IMR-90 (cell line): ENCODE results near the gene GABBR2.

Experiments used
- BHLHE40 ChIP-seq: fragments of 150-350 bp; IDR thresholded peaks from 2 replicates; pipeline ENCODE4 v1.6.1; 2016; ENCODE audit warnings: mild to moderate bottlenecking, low read depth, low read length
- CEBPB ChIP-seq: IDR thresholded peaks from 2 replicates; pipeline ENCODE4 v1.6.1; 2012; ENCODE audit warnings: low read depth, low read length, improper control_type of control experiment
- CHD1 ChIP-seq: IDR thresholded peaks from 2 replicates; pipeline ENCODE4 v1.6.1; 2012; ENCODE audit warnings: low read depth, low read length, improper control_type of control experiment
- CTCF ChIP-seq: conservative IDR thresholded peaks from 2 replicates; pipeline ENCODE4 v1.5.1; 2012; ENCODE audit warnings: mild to moderate bottlenecking, low read depth, low read length, improper control_type of control experiment
- MAZ ChIP-seq: IDR thresholded peaks from 2 replicates; pipeline ENCODE4 v1.6.1; 2012; ENCODE audit warnings: low read depth, mild to moderate bottlenecking, low read length, improper control_type of control experiment, moderate library complexity, borderline replicate concordance
- MXI1 ChIP-seq: IDR thresholded peaks from 2 replicates; pipeline ENCODE4 v1.6.1; 2012; ENCODE audit warnings: low read depth, mild to moderate bottlenecking, low read length, moderate library complexity, borderline replicate concordance
- POLR2A ChIP-seq: IDR thresholded peaks from 2 replicates; pipeline ENCODE4 v1.6.1; 2012; ENCODE audit warnings: mild to moderate bottlenecking, low read depth, low read length
- RAD21 ChIP-seq: IDR thresholded peaks from 2 replicates; pipeline ENCODE4 v1.6.1; 2012; ENCODE audit warnings: low read length, improper control_type of control experiment
- RFX5 ChIP-seq: IDR thresholded peaks from 2 replicates; pipeline ENCODE4 v1.8.0; 2012; ENCODE audit warnings: low read depth, mild to moderate bottlenecking, low read length, moderate library complexity
- SMC3 ChIP-seq: fragments of 150-350 bp; IDR thresholded peaks from 2 replicates; pipeline ENCODE4 v1.6.1; 2016; ENCODE audit warnings: low read depth, mild to moderate bottlenecking, antibody characterized with exemption, low read length, moderate library complexity
- USF2 ChIP-seq: fragments of 150-350 bp; IDR thresholded peaks from 2 replicates; pipeline ENCODE4 v1.6.1; 2017; ENCODE audit warnings: mild to moderate bottlenecking, antibody characterized with exemption, low read length, low read depth

- TF ChIP-seq MAZ, result no peak
- no peak for TF ChIP-seq CTCF
- no peak for TF ChIP-seq POLR2A
- no peak for TF ChIP-seq CHD1
- no peak for TF ChIP-seq CEBPB
- no peak for TF ChIP-seq RAD21
- TF ChIP-seq SMC3, result no peak
- TF ChIP-seq BHLHE40, result no peak
- TF ChIP-seq MXI1, result no peak
- no peak for TF ChIP-seq RFX5
- no peak for TF ChIP-seq USF2
These were observed 13.8 kb downstream of the GABBR2 start for GRCh38 chr9:98694943-98695342.
